ENCODE data around the gene RGSL1. TPM values are rescaled to one million over a fixed set of nuclear protein-coding genes. Genes with fewer than 3 reads are reported as not detected.

Gene RGSL1
- total RNA-seq, 4 donors from 2014 or later, result 3.6 TPM; not detected in 3

DNA sequence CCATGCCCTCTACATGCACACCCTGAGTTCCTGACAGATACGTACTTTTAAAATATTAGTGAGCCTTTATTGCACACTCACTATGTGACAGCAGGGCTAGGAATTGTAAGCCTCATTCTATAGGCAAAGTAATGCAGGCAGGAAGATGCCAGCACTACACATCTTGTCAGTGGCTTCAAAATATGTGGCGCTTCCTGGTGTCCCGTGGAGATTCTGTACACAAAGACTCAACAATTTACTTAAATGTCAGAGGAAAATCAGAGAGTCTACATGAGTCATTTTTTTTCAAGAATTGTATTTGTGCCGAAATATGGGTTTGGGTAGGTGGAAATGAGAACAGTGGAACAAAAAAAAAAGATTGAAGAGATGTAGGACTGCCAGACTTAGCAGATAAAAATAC is 111.5 kb downstream of the RGSL1 start:
- no peak for TF ChIP-seq CTCF (IDR thresholded peaks at IDR 0.05; ENCODE audit: low read depth)

DNA sequence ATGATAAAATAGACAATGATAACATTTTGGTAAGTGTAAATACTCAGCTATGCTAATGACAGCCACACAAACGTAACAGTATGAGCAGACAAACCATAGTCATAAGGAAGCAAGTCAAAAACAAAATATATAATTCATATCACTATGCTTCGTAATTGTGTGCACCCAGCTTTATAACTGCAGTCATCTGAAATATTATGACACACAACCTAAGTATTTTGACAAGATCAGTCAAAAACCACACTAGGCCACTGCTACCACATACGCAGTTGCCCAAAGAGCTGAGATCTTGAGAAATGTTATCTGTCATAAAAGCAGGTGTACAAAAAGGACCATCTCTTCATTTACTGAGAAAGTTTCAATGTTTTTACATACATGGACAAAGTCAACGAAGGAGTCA is 113.1 kb downstream of the RGSL1 start:
- TF ChIP-seq CTCF (IDR thresholded peaks at IDR 0.05; ENCODE audit: low read depth), result no peak

DNA sequence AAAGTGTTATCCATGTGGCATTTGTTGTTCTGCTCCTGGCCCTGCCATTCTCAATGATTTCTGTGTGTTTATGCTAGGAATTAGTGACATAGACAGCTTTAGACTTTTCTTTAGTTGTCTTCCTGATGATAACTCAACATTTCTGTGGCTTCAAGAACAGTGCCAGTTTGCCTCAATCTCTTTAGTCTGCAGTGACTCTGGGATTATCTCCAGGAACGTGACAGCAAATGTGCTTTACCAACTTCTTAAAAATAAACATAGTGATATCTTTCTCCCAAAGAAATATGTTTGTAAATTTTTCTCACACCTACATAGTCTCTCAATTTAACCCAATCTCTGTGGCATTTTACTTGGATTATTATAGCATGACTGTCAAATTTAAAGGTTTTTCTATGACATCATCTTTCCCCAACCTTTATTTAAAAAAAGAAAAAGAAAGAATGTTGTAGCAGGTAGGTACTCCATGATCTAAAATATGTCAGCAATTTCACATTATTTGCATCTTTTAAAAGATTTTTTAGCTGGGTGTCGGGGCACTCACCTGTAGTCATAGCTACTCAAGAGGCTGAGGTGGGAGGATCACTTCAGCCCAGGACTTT is 114.6 kb downstream of the RGSL1 start:
- no peak for TF ChIP-seq CTCF (IDR thresholded peaks at IDR 0.05; ENCODE audit: low read depth)

GRCh38 chr1:182565537-182565936 is 115.6 kb downstream of the RGSL1 start:
- TF ChIP-seq CTCF (IDR thresholded peaks at IDR 0.05; ENCODE audit: low read depth), result no peak

DNA sequence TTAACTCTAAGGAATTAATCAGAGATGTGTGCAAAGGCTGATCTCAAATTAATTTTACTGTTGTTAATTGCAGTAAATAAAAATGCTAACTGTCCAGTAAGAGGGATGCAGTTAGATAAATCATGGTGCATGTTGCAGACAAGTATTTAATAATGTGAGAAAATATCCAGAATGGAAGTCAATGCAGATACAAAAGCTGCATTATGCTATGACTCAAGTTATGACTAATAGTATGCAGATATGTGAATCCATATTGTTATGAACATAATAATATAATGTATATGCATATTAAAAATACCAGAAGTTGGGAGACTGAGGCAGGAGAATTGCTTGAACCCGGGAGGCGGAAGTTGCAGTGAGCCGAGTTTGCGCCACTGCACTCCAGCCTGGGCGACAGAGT is 117.7 kb downstream of the RGSL1 start:
- no peak for TF ChIP-seq CTCF (IDR thresholded peaks at IDR 0.05; ENCODE audit: low read depth)

DNA sequence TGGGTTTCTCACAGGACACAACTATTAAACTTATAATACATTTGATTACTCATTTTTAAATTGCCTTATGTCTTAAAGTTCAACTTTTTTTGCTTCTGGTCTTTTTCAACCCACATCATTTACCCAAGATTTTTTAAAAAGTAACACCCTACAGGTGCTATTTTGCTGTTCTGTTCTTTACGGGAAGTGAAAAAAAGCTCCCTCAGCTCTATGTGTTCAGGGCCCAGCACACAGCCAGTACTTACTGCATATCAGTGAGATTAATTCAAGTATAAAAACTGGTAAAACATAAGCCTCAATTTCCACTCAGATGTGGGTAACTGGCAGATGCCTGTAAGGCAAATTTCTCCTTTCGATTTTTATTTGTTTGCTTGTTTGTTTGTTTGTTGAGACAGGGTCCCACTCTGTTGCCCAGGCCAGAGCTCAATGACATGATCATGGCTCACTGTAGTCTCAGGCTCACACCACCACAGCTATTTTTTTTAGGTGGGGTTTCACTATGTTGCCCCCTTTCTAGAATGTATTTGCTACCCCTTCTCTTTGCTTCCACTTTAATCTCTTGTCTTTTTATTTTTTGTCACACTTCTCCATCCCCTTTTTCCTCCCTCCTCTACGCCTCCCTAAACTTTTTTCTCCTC is 118.8 kb downstream of the RGSL1 start:
- no peak for TF ChIP-seq CTCF (IDR thresholded peaks at IDR 0.05; ENCODE audit: low read depth)

- TF ChIP-seq CTCF (IDR thresholded peaks at IDR 0.05; ENCODE audit: low read depth), result no peak
These were observed 120.1 kb downstream of the RGSL1 start for GRCh38 chr1:182569939-182570610.

All from subcutaneous adipose tissue (tissue), 4 donors.